Measurements from ENCODE around the gene TCEA2.
A peak's percentile ranks its signal among the peaks of the same experiment; 100 is the strongest.

Gene TCEA2

GRCh38 chr20:64065062-64065973, 2.3 kb downstream of the TCEA2 start:
- DNase-seq (ENCODE audit: low spot score), result no peak

GRCh38 chr20:64065974-64066343, 3.0 kb downstream of the TCEA2 start:
- peak; percentile 78 for DNase-seq (ENCODE audit: low spot score)

GRCh38 chr20:64067005-64067632, 4.1 kb downstream of the TCEA2 start:
- DNase-seq (ENCODE audit: low spot score), result no peak

- DNase-seq (ENCODE audit: low spot score), result no peak
These were observed 4.8 kb downstream of the TCEA2 start for GRCh38 chr20:64067733-64068307.

GRCh38 chr20:64068386-64069208, 5.6 kb downstream of the TCEA2 start:
- DNase-seq (ENCODE audit: low spot score), result no peak

- no peak for DNase-seq (ENCODE audit: low spot score)
These were observed 6.2 kb downstream of the TCEA2 start for GRCh38 chr20:64069209-64069613.

- peak; percentile 70 for DNase-seq (ENCODE audit: low spot score)
These were observed 6.7 kb downstream of the TCEA2 start for GRCh38 chr20:64069614-64070243.

GRCh38 chr20:64070244-64070993, 7.4 kb downstream of the TCEA2 start:
- no peak for DNase-seq (ENCODE audit: low spot score)

- DNase-seq (ENCODE audit: low spot score), result no peak
These were observed 8.6 kb downstream of the TCEA2 start for GRCh38 chr20:64071341-64072332.

- no peak for DNase-seq (ENCODE audit: low spot score)
These were observed 9.6 kb downstream of the TCEA2 start for GRCh38 chr20:64072498-64073063.

GRCh38 chr20:64073476-64074183, 10.6 kb downstream of the TCEA2 start:
- DNase-seq (ENCODE audit: low spot score), result no peak

GRCh38 chr20:64074184-64074789, 11.3 kb downstream of the TCEA2 start:
- DNase-seq (ENCODE audit: low spot score), result no peak

GRCh38 chr20:64074963-64075362, 12.0 kb downstream of the TCEA2 start:
- DNase-seq (ENCODE audit: low spot score), result no peak

GRCh38 chr20:64075556-64075955, 12.6 kb downstream of the TCEA2 start:
- DNase-seq (ENCODE audit: low spot score), result no peak

GRCh38 chr20:64076061-64076997, 13.3 kb downstream of the TCEA2 start:
- no peak for DNase-seq (ENCODE audit: low spot score)

GRCh38 chr20:64077094-64077493, 14.1 kb downstream of the TCEA2 start:
- no peak for DNase-seq (ENCODE audit: low spot score)

GRCh38 chr20:64077541-64077875, 14.5 kb downstream of the TCEA2 start:
- no peak for DNase-seq (ENCODE audit: low spot score)
